Activated CD8-positive, alpha-beta memory T cell treated with anti-CD3 and anti-CD28 coated beads for 36 hours (primary cell): ENCODE results near the gene ERO1A. TPM values are rescaled to one million over a fixed set of nuclear protein-coding genes. Genes with fewer than 3 reads are reported as not detected.

Source experiments
- CTCF ChIA-PET: fragments of 350-600 bp; sonication (Branson Sonifier 250); formaldehyde crosslinking; loops from one replicate; lab custom pipeline; 2021; ENCODE audit warnings: antibody characterized with exemption; lab: Charles Lee
- POLR2A ChIA-PET: fragments of 350-600 bp; sonication (Branson Sonifier 250); formaldehyde crosslinking; loops from one replicate; lab custom pipeline; 2021; ENCODE audit warnings: antibody characterized with exemption; lab: Charles Lee
- total RNA-seq, 2 experiments: library from RNA; stranded (reverse); gene quantifications; one replicate each; pipeline ENCODE4 v1.2.3, GENCODE V29; 2021

ERO1A gene
- total RNA-seq, 2 experiments from 2014 or later: 130 TPM

- POLR2A ChIA-PET: no interaction called here
- CTCF ChIA-PET: no interaction called here
Measured at GRCh38 chr14:52649511-52649910, 45.8 kb downstream of the ERO1A start.

DNA sequence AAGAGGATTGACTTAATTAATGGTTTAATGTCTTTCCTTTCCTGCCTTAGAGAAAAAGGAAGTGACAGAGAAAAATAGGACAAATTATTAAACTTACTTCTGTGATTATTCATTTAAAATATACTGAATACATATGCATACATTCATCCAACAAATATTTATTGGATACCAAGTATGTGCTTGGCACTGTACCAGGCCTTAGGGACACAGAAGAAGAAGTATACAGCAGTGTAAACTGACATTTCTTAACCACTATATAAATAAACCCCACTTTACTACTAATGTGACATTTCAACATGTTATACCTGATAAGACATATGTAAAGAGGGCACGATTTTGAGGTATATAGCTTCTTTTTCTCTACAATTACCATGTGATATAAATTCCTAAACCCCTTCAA lies 53.6 kb downstream of the ERO1A start:
- CTCF ChIA-PET: no interaction called here
- POLR2A ChIA-PET: no interaction called here

DNA sequence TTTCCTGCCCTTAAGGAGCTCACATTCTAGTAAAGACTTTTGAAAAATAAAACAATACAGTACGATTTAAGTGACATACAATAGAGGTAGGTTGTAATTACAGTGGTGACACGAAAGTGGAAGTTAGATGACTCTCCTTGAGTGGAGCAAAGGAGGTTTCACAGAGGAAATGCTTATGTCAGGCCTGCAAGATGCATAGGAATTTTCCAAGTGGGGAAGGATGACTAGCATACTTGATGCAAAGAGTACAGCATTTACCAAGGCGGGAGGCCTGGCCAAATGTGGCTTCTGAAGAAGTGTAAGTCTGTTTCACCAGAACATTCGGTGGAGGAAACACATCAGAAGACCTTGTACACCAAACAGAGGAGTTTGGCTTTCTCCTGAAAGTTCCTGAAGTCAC lies 55.2 kb downstream of the ERO1A start:
- ChIA-PET POLR2A (no interaction called here), CTCF (no interaction called here)

DNA sequence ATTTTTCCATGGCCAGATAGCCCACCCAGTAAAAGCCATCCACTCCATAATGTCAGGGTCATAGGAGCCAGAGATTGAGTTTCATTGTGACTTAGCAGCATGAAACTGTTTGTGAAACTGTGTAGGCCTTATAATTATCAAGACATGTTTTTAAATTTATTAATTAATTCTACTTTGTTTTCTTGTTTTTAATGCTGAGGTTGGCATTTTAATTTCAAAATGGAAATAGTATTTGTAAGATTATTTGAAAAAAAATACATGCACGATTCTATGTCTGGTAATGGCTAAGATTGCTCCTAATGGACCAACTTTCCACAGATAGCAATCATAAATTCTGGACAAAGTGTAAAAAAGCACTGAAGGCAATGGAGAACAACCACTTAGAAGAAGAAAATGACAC lies 75.7 kb downstream of the ERO1A start:
- ChIA-PET CTCF (no interaction called here), POLR2A (no interaction called here)

GRCh38 chr14:52618602-52619001 lies 76.8 kb downstream of the ERO1A start:
- ChIA-PET POLR2A (no interaction called here), CTCF (no interaction called here)

DNA sequence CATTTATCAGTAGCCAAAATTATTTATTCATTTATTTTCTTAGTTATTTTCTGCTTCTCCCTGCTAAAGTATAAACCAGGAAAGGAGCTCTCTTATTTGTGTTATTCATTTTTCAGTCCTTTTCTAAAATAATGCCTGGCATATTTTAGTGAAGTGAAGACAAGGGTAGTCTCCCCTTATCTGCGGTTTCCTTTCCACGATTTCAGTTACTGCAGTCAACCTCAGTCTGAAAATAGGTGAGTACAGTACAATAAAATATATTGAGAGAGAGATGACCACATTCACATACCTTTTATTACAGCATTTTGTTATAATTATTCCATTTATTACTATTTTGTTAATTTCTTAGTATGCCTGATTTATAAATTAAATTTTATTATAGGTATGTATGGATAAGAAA lies 85.2 kb downstream of the ERO1A start:
- POLR2A ChIA-PET: no interaction called here
- CTCF ChIA-PET: no interaction called here

DNA sequence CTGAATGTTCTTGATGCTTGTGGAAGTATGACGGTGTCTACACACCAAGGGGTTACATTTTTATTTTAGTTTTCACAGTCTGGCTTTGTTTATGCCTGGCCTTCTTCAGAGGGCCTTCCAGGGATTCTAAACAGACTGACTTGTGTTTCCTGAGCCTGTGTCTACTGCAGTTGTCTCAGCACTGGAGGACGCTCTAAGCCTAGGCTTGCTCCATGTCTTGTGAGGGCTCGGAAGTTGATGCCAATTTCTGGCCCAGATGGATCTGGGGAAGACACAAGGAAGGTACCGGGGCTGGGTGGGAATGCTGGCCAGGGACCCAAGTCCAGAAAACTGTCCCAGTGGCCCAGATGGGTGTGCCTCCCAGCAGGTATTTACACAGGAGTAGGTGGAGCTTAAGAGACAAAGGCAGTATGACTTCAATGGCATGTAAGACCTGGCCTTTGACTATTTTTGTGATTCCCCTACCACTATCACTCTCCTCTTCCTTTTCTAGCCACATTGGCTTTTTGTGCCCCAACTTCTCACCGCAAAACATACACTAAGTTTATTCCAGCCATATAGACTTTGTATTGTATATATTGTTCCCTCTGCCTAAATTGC lies 85.8 kb downstream of the ERO1A start:
- CTCF ChIA-PET: no interaction called here
- POLR2A ChIA-PET: no interaction called here

DNA sequence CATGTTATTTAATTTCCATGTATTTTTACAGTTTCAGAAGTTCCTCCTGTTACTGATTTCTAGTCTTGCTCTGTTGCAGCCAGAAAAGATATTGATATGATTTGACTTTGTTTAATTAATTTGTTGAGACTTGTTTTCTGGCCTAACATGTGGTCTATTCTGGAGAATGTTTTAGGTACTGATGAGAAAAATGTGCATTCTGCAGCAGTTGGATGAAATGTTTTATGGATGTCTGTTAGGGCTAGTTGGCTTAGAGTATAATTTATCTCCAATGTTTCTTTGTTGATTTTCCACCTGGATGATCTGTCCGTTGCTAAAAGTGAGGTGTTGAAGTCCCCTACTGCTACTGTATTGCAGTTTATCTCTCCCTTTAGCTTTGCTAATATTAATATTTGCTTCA lies 88.3 kb downstream of the ERO1A start:
- POLR2A ChIA-PET: no interaction called here
- CTCF ChIA-PET: no interaction called here

GRCh38 chr14:52602131-52602530 lies 93.2 kb downstream of the ERO1A start:
- ChIA-PET POLR2A (no interaction called here), CTCF (no interaction called here)

- ChIA-PET POLR2A (no interaction called here), CTCF (no interaction called here)
Measured at GRCh38 chr14:52599974-52600373, 95.4 kb downstream of the ERO1A start.

DNA sequence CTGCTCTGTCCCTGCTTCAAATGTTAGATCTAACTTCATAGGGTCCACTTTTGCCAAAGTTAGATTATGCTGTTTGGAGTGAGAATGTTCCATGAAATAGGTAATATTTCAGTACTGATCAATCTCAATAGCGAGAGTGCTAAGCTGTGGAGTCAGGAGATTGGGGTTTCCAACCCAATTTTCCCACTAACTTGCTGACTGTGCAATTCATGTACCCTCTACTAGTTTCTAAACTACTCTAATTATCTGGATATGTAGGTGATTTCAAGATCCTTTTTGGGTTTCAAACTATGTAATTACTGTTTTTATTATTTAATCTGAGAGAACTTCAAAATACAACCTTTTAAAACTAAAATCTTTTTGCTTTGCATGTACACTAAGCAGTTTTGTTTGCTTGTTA lies 96.8 kb downstream of the ERO1A start:
- CTCF ChIA-PET: no interaction called here
- POLR2A ChIA-PET: no interaction called here

DNA sequence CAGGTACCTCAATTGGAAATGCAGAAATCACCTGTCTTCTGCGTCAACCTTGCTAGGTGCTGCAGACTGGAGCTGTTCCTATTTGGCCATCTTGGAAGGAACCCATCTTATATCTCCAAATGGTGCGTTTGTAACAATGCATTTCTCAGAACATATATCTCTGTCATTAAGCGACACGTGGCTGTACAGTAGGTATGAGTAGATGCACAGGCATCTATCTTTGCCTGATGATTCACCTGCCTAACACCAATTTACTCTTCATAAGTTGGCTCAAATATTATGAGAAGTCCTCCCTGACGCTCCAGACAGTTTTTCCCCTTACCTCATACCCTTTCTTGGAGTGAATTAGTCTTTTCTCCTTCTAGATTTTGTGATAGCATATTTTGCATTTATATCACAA lies 98.5 kb downstream of the ERO1A start:
- POLR2A ChIA-PET: no interaction called here
- CTCF ChIA-PET: no interaction called here

DNA sequence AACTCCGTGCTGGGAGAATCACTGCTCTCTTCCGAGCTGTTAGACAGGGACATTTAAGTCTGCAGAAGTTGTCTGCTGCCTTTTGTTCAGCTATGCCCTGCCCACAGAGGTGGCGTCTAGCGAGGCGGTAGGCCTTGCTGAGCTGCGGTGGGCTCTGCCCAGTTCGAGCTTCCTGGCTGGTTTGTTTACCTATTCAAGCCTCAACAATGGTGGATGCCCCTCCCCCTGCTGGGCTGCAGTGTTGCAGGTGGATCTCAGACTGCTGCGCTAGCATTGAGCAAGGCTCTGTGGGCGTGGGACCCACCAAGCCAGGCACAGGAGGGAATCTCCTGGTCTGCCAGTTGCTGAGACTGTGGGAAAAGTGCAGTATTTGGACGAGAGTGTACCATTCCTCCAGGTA lies 99.0 kb downstream of the ERO1A start:
- CTCF ChIA-PET: no interaction called here
- POLR2A ChIA-PET: no interaction called here

DNA sequence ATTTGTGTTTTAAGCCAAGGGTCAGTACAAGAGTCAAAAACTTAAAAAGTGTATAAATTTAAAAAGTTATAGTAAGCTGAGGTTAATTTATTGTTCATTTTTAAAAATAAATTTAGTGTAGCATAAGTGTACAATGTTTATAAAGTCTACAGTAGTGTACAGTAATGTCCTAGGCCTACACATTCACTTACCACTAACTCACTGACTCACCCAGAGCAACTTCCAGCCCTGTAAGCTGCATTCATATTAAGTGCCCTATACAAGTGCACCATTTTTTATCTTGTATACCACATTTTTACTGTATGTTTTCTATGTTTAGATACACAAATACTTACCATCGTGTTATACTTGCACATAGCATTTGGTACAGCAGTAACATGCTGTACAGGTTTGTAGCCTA lies 105.0 kb downstream of the ERO1A start:
- ChIA-PET POLR2A (no interaction called here), CTCF (no interaction called here)

Other genes with a start within 250 kb of the ERO1A start
- 1 to 10 TPM; 5.0 to 5.2 TPM for gene TXNDC16, start 143.1 kb downstream of the ERO1A start, total RNA-seq
- under 1 TPM; 0.19 to 0.55 TPM for gene GPR137C, start 142.7 kb downstream of the ERO1A start, total RNA-seq
- gene PSMC6, start 11.6 kb upstream of the ERO1A start, total RNA-seq: 100 to 1,000 TPM; 118 to 122 TPM
- 10 to 100 TPM; 18.2 to 18.7 TPM for gene STYX, start 34.6 kb upstream of the ERO1A start, total RNA-seq
- 10 to 100 TPM; 35.0 to 38.1 TPM for gene GNPNAT1, start 96.0 kb upstream of the ERO1A start, total RNA-seq